Measurements from ENCODE around the gene ADARB2. TPM values are rescaled to one million over a fixed set of nuclear protein-coding genes. Genes with fewer than 3 reads are reported as not detected.
A peak's percentile ranks its signal among the peaks of the same experiment; 100 is the strongest.

Gene ADARB2
- total RNA-seq, 2 donors from 2014 or later = 1.1 to 1.8 TPM

DNA sequence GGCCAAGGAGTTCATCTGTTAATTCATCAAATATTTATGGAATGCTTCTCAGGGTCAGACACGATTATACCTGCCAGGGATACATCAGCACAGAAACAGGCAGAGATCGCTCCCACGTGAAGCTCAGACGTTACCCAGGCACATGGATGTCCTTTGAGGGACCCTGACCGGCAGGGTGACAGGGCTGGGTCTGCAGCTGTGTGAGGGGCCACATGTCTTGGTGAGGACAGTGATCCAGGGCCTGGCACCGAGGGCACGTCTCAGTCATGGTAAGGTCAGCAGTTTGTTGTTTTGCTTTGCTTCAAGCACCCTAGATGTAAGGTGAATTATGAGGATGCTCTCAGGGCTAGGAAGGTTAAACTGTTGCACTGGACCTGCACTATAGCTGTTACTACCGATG is 453.2 kb downstream of the ADARB2 start:
- Mint-ChIP-seq H3K27ac (no peak overlapping the region), H3K4me1 (peaks cover 4% of the 10 kb centered on the region), H3K4me3 (no peak overlapping the region), H3K9me3 (no peaks in the 10 kb centered on the region), H3K36me3 (ENCODE audit: low read depth) (no peaks in the 10 kb centered on the region), H3K27me3 (ENCODE audit: insufficient read depth) (no peaks in the 10 kb centered on the region)
- 94 to 100% methylated on average over 8 of the region's 8 CpGs for WGBS, 2 experiments (ENCODE audit: insufficient coverage in 1 of 2, insufficient read length in 1 of 2)
- TF ChIP-seq, protein P1, sequence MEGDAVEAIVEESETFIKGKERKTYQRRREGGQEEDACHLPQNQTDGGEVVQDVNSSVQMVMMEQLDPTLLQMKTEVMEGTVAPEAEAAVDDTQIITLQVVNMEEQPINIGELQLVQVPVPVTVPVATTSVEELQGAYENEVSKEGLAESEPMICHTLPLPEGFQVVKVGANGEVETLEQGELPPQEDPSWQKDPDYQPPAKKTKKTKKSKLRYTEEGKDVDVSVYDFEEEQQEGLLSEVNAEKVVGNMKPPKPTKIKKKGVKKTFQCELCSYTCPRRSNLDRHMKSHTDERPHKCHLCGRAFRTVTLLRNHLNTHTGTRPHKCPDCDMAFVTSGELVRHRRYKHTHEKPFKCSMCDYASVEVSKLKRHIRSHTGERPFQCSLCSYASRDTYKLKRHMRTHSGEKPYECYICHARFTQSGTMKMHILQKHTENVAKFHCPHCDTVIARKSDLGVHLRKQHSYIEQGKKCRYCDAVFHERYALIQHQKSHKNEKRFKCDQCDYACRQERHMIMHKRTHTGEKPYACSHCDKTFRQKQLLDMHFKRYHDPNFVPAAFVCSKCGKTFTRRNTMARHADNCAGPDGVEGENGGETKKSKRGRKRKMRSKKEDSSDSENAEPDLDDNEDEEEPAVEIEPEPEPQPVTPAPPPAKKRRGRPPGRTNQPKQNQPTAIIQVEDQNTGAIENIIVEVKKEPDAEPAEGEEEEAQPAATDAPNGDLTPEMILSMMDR (conservative IDR thresholded peaks at IDR 0.05) = no peak
- H3K4me1 ChIP-seq (ENCODE audit: control insufficient read depth, insufficient read depth, low read length) = no peaks in the 10 kb centered on the region
- H3K36me3 ChIP-seq (ENCODE audit: control insufficient read depth, insufficient read depth, low read length) = no peaks in the 10 kb centered on the region
- no peak overlapping the region for H3K4me3 ChIP-seq (ENCODE audit: low read length)
- no peaks in the 10 kb centered on the region for H3K27me3 ChIP-seq (ENCODE audit: control insufficient read depth, insufficient read depth, low read length, poor library complexity, severe bottlenecking)
- no peak overlapping the region for H3K9ac ChIP-seq (ENCODE audit: extremely low read depth, low read length, poor library complexity, severe bottlenecking)
- H3K27ac ChIP-seq (ENCODE audit: low read depth, low read length) = no peak overlapping the region
- H3K9me3 ChIP-seq (ENCODE audit: control insufficient read depth, low read length) = no peaks in the 10 kb centered on the region
- peak; percentile 43 for DNase-seq

DNA sequence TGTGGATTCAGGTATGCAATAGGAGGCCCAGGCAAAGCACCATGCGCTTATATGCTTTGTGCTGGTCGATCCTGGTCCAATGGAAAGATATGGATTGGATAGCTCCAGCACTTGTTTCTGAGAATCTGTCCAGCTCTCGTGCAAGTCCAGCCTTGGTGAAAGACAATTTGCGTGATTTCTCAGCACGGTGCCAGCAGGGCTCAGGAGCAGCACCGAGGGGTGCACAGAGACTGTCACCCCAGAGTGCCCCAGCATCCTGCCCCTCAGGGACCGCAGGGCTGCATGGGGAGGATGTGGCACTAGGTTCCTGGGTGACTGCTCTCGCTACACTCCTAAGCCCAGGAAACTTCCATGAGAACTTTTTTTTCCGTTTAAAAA is 455.9 kb downstream of the ADARB2 start:
- no peak for DNase-seq
- Mint-ChIP-seq H3K4me3 (no peak overlapping the region), H3K36me3 (ENCODE audit: low read depth) (no peaks in the 10 kb centered on the region), H3K27ac (peak overlapping the region; percentile 56), H3K9me3 (peaks cover under 1% of the 10 kb centered on the region), H3K4me1 (peaks cover 4% of the 10 kb centered on the region), H3K27me3 (ENCODE audit: insufficient read depth) (no peaks in the 10 kb centered on the region)
- H3K4me1 ChIP-seq (ENCODE audit: control insufficient read depth, insufficient read depth, low read length) = no peaks in the 10 kb centered on the region
- WGBS, 2 experiments (ENCODE audit: insufficient coverage in 1 of 2, insufficient read length in 1 of 2) = 91 to 95% methylated on average over 5 to 9 of the region's 9 CpGs
- H3K36me3 ChIP-seq (ENCODE audit: control insufficient read depth, insufficient read depth, low read length) = no peaks in the 10 kb centered on the region
- no peak overlapping the region for H3K9ac ChIP-seq (ENCODE audit: extremely low read depth, low read length, poor library complexity, severe bottlenecking)
- no peaks in the 10 kb centered on the region for H3K27me3 ChIP-seq (ENCODE audit: control insufficient read depth, insufficient read depth, low read length, poor library complexity, severe bottlenecking)
- H3K4me3 ChIP-seq (ENCODE audit: low read length) = no peak overlapping the region
- no peak overlapping the region for H3K27ac ChIP-seq (ENCODE audit: low read depth, low read length)
- H3K9me3 ChIP-seq (ENCODE audit: control insufficient read depth, low read length) = no peaks in the 10 kb centered on the region
- TF ChIP-seq, protein P1 (conservative IDR thresholded peaks at IDR 0.05) = no peak

DNA sequence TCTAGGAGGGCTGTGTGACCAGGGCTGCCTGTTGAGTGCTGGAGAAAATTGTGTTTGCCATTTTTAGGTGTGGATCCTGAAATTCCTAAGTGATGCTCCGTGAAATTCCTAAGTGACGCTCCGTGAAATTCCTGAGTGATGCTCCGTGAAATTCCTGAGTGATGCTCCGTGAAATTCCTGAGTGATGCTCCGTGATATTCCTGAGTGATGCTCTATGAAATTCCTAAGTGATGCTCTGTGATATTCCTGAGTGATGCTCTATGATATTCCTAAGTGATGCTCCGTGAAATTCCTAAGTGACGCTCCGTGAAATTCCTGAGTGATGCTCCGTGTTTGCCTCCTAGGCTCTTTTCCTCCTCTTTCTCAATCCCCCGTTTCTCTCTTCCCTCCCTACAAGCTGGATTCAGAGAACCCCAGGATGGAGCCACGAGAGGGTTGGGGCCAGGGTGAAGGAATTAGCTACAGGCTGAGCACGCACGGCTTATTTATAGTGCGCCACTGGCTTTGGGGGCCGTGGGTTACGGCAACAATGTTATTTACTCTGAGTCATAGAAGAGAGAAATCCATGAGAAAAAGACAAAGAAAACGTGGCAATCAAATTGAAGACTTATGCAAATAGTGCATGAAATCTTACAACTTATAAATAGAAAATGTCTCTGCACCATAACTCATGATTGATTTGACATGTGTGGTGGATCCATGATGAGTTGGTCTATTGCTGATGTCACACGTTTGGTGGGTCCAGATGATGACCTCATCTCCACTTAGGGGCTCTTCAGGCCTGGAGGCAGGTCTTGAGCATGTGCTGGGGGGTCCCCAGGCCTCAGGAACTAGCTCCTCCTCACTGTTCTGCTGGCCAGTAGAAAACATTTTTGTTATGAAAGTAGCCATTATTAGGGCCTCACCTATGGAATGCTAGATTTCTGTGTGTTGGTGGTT is 456.6 kb downstream of the ADARB2 start:
- Histone ChIP-seq H3K9me3 (ENCODE audit: control insufficient read depth, low read length) (no peaks in the 10 kb centered on the region), H3K36me3 (ENCODE audit: control insufficient read depth, insufficient read depth, low read length) (no peaks in the 10 kb centered on the region), H3K27me3 (ENCODE audit: control insufficient read depth, insufficient read depth, low read length, poor library complexity, severe bottlenecking) (no peaks in the 10 kb centered on the region), H3K4me3 (ENCODE audit: low read length) (no peak overlapping the region), H3K9ac (ENCODE audit: extremely low read depth, low read length, poor library complexity, severe bottlenecking) (no peak overlapping the region), H3K4me1 (ENCODE audit: control insufficient read depth, insufficient read depth, low read length) (no peaks in the 10 kb centered on the region), H3K27ac (ENCODE audit: low read depth, low read length) (no peak overlapping the region)
- Mint-ChIP-seq H3K4me1 (peaks cover 4% of the 10 kb centered on the region), H3K27me3 (ENCODE audit: insufficient read depth) (no peaks in the 10 kb centered on the region), H3K27ac (peak overlapping the region; percentile 73), H3K9me3 (peaks cover 5% of the 10 kb centered on the region), H3K4me3 (no peak overlapping the region), H3K36me3 (ENCODE audit: low read depth) (no peaks in the 10 kb centered on the region)
- DNase-seq = peak; percentile 81
- WGBS, 2 experiments (ENCODE audit: insufficient coverage in 1 of 2, insufficient read length in 1 of 2) = 80 to 85% methylated on average over 13 to 19 of the region's 19 CpGs
- TF ChIP-seq, protein P1 (conservative IDR thresholded peaks at IDR 0.05) = no peak
